HEK293T (cell line): ENCODE results near the gene GALNT11.
"Not testable (repeated sequence)": the region's sequence is repeated elsewhere in the genome, so short reads cannot be mapped to it uniquely, and the experiment has no call there.

Source experiments
- ARNT ChIP-seq: fragments of 450-650 bp; IDR thresholded peaks from 2 replicates; pipeline ENCODE4 v1.6.1; 2017; ENCODE audit warnings: mild to moderate bottlenecking
- CTBP1 ChIP-seq: fragments of 450-650 bp; IDR thresholded peaks from 2 replicates; pipeline ENCODE4 v1.6.1; 2016; ENCODE audit warnings: borderline replicate concordance
- FOXA1 ChIP-seq: fragments of 450-650 bp; IDR thresholded peaks from 2 replicates; pipeline ENCODE4 v1.6.1; 2016; ENCODE audit warnings: mild to moderate bottlenecking
- FOXM1 ChIP-seq: fragments of 450-650 bp; IDR thresholded peaks from 2 replicates; pipeline ENCODE4 v1.6.1; 2017; ENCODE audit warnings: mild to moderate bottlenecking, borderline replicate concordance

DNA sequence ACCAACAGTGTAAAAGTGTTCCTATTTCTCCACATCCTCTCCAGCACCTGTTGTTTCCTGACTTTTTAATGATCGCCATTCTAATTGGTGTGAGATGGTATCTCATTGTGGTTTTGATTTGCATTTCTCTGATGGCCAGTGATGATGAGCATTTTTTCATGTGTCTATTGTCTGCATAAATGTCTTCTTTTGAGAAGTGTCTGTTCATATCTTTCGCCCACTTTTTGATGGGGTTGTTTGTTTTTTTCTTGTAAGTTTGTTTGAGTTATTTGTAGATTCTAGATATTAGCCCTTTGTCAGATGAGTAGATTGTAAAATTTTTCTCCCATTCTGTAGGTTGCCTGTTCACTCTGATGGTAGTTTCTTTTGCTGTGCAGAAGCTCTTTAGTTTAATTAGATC lies 35.6 kb downstream of the GALNT11 start:
- not testable (repeated sequence) for TF ChIP-seq FOXA1, ARNT, FOXM1, CTBP1
